HCT116 (cell line): ENCODE results near the gene EPHA4.

ENCODE experiments used
- ATF3 ChIP-seq: IDR thresholded peaks from 2 replicates; pipeline ENCODE4 v1.6.1; 2012
- CTCF ChIP-seq, 3 experiments: fragments of 200-600 bp in 1 of 3; sonication (generic) in 1 of 3; IDR thresholded peaks in 2 of 3; conservative IDR thresholded peaks in 1 of 3; 2 replicates each; pipeline ENCODE4 v1.5.1; 2012 to 2017; ENCODE audit warnings: low read depth in 2 of 3, low read length in 2 of 3, antibody characterized with exemption in 1 of 3, borderline replicate concordance in 1 of 3, control low read depth in 1 of 3, mild to moderate bottlenecking in 1 of 3, mixed read lengths in 1 of 3, mixed run types in 1 of 3, moderate library complexity in 1 of 3; ENCODE audit not compliant: insufficient read depth in 1 of 3
- EZH2 ChIP-seq: fragments of 200-600 bp; sonication (generic); IDR thresholded peaks from 2 replicates; pipeline ENCODE4 v1.6.1; 2017; ENCODE audit warnings: antibody characterized with exemption, mixed run types
- EZH2phosphoT487 ChIP-seq: fragments of 200-600 bp; IDR thresholded peaks from 2 replicates; pipeline ENCODE4 v1.6.1; 2018; ENCODE audit warnings: antibody characterized with exemption, borderline replicate concordance
- JUND ChIP-seq: IDR thresholded peaks from 2 replicates; pipeline ENCODE4 v1.6.1; 2012
- POLR2A ChIP-seq: IDR thresholded peaks from 2 replicates; pipeline ENCODE4 v1.7.0; 2011; ENCODE audit warnings: borderline replicate concordance; ENCODE audit not compliant: insufficient read depth, insufficient read length; ENCODE audit errors: extremely low read depth
- POLR2AphosphoS5 ChIP-seq: IDR thresholded peaks from 2 replicates; pipeline ENCODE4 v1.6.1; 2011; ENCODE audit warnings: mild to moderate bottlenecking, low read depth, low read length, moderate library complexity
- REST ChIP-seq: IDR thresholded peaks from 2 replicates; pipeline ENCODE4 v1.6.1; 2012; ENCODE audit warnings: low read depth
- SP1 ChIP-seq: IDR thresholded peaks from 2 replicates; pipeline ENCODE4 v1.6.1; 2012; ENCODE audit warnings: low read depth
- SRF ChIP-seq: IDR thresholded peaks from 2 replicates; pipeline ENCODE4 v1.6.1; 2012; ENCODE audit warnings: low read depth
- TCF7L2 ChIP-seq: IDR thresholded peaks from 2 replicates; pipeline ENCODE4 v1.7.0; 2011; ENCODE audit warnings: borderline replicate concordance, inconsistent platforms; ENCODE audit not compliant: insufficient read depth, insufficient read length; ENCODE audit errors: extremely low read depth
- YY1 ChIP-seq: IDR thresholded peaks from 2 replicates; pipeline ENCODE4 v1.6.1; 2011; ENCODE audit warnings: low read length, low read depth, moderate library complexity, mild to moderate bottlenecking; ENCODE audit not compliant: insufficient replicate concordance; ENCODE audit errors: extremely low read depth
- ZNF274 ChIP-seq: fragments of 200-500 bp; sonication (Bioruptor generic); IDR thresholded peaks from 2 replicates; pipeline ENCODE4 v1.6.1; 2014; ENCODE audit warnings: mild to moderate bottlenecking, low read depth, low read length, inconsistent platforms

- no peak for TF ChIP-seq YY1
- TF ChIP-seq EZH2: no peak
- no peak for TF ChIP-seq SRF
- TF ChIP-seq EZH2phosphoT487: no peak
- TF ChIP-seq TCF7L2: no peak
- no peak for TF ChIP-seq REST
- TF ChIP-seq CTCF (IDR thresholded peaks at IDR 0.05 in 2 of 3, conservative IDR thresholded peaks at IDR 0.05 in 1 of 3; ENCODE audit: borderline replicate concordance in 1 of 3, insufficient read depth in 1 of 3, low read depth in 2 of 3, low read length in 2 of 3): no peak
- no peak for TF ChIP-seq POLR2A
- TF ChIP-seq POLR2AphosphoS5: no peak
- TF ChIP-seq ZNF274: no peak
- TF ChIP-seq SP1: no peak
- no peak for TF ChIP-seq ATF3
- no peak for TF ChIP-seq JUND
Observed at GRCh38 chr2:221449406-221449805, 122.7 kb downstream of the EPHA4 start.
